ENCODE results near the gene KIF4A. TPM values are rescaled to one million over a fixed set of nuclear protein-coding genes. Genes with fewer than 3 reads are reported as not detected.

Gene KIF4A
- total RNA-seq, 1 experiment from 2014 or later, result 52.9 TPM

DNA sequence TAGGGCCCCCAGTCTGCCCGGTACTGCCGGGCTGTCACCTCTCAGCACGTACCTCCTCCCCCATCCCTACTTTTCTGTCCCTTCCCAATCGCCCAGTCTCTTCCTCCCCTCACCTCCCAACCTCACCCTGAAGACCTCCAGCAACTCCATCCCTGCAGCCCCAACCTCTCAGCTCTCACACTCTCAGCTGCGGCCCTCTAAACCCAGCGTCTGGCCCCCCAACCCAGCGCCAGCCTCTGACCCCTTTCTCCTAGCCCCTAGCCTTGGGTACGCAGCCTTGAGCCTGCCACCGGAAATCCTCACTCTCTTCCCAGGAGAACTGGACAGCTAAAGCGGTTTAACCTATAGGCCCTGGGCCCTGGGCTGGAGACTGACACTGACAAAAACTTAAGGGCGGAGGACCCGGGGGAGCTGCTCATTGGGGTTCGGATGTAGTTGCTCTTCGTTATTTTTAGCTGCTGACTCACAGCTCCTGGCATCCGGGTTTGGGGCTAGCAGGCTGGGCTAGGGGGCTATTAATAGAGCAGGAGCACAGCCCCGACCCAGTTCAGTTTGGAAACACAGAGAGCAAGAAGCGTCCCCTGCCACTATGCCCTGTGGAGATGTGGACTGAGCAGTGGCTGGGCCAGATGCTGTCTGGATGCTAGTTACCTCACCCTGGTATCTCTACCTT lies 145.1 kb downstream of the KIF4A start:
- Histone ChIP-seq H3K36me3 (ENCODE audit: low read depth) (no peaks in the 10 kb centered on the region), H3K79me2 (ENCODE audit: low read depth) (no peaks in the 10 kb centered on the region), H3K27ac (no peak overlapping the region), H3K4me2 (peak overlapping the region; percentile 90), H3K4me3 (peak overlapping the region; percentile 70), H4K20me1 (ENCODE audit: insufficient read depth) (no peaks in the 10 kb centered on the region), H3K27me3 (ENCODE audit: insufficient read depth, low read depth) (no peaks in the 10 kb centered on the region), H2AFZ (peak overlapping the region; percentile 82), H3K4me1 (replicated peaks; ENCODE audit: insufficient read depth) (0 out of 2 replicates have a peak, but pooled peaks cover 12% of the 10 kb centered on the region), H3K9me3 (ENCODE audit: insufficient read depth, low read depth) (no peaks in the 10 kb centered on the region), H3K9me2 (ENCODE audit: insufficient read depth) (no peaks in the 10 kb centered on the region), H3F3A (ENCODE audit: insufficient read depth, low read depth) (no peaks in the 10 kb centered on the region)
- DNase-seq, result no peak
- BruUV-seq (replicated peaks), result no TSS peak
- TF ChIP-seq EZH2 (IDR thresholded peaks at IDR 0.05; ENCODE audit: low read depth) (no peak), CTCF (conservative IDR thresholded peaks at IDR 0.05) (no peak)
- intact Hi-C loops (cut with micrococcal nuclease; ENCODE audit: unreplicated experiment), result loop anchor here (1.0 to 5.0 kb wide), 2 partner anchors 19 to 117 kb away; no protein-coding TSS in a partner anchor
- POLR2A ChIA-PET (ENCODE audit: unreplicated experiment), result interaction anchor here (0.6 kb wide), 1 partner anchor 1510 kb away, joined by 7 read pairs; no protein-coding TSS in a partner anchor
- CTCF ChIA-PET, result interaction anchor here (0.5 kb wide), 1 partner anchor 47 kb away, joined by 4 read pairs; no protein-coding TSS in a partner anchor

DNA sequence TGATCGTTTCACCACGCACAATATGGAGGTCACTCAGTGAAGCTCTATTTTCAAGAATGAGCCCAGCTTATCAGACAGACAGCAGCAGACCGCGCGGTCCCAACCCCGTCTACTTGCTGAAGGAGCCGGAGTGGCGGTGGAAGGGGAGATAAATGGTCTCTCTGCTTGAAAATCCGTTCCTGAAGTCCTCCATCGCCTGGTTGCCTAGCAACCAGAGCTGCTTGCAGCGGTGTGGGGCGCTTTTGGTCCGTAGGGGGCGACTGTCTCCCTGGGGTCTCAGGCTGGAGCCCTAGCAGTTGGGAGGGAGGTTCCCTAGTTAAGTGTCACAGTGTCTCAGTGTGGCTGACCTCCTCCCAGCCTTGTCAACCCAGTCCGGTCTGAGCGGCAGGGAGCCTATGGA lies 146.4 kb downstream of the KIF4A start:
- no peaks in the 10 kb centered on the region for H3K27me3 ChIP-seq (ENCODE audit: insufficient read depth, low read depth)
- BruUV-seq (replicated peaks), result no TSS peak
- no peaks in the 10 kb centered on the region for H3K79me2 ChIP-seq (ENCODE audit: low read depth)
- no peak for DNase-seq
- POLR2A ChIA-PET (ENCODE audit: unreplicated experiment), result no interaction called here
- no peaks in the 10 kb centered on the region for H4K20me1 ChIP-seq (ENCODE audit: insufficient read depth)
- no peaks in the 10 kb centered on the region for H3F3A ChIP-seq (ENCODE audit: insufficient read depth, low read depth)
- no peak overlapping the region for H3K27ac ChIP-seq
- no peak overlapping the region for H2AFZ ChIP-seq
- 0 out of 2 replicates have a peak, but pooled peaks cover 12% of the 10 kb centered on the region for H3K4me1 ChIP-seq (replicated peaks; ENCODE audit: insufficient read depth)
- TF ChIP-seq CTCF (conservative IDR thresholded peaks at IDR 0.05), result no peak
- TF ChIP-seq EZH2 (IDR thresholded peaks at IDR 0.05; ENCODE audit: low read depth), result no peak
- H3K9me2 ChIP-seq (ENCODE audit: insufficient read depth), result no peaks in the 10 kb centered on the region
- H3K4me2 ChIP-seq, result no peak overlapping the region
- CTCF ChIA-PET, result no interaction called here
- H3K36me3 ChIP-seq (ENCODE audit: low read depth), result no peaks in the 10 kb centered on the region
- intact Hi-C loops (cut with micrococcal nuclease; ENCODE audit: unreplicated experiment), result no loop called here
- no peak overlapping the region for H3K4me3 ChIP-seq
- H3K9me3 ChIP-seq (ENCODE audit: insufficient read depth, low read depth), result no peaks in the 10 kb centered on the region

GRCh38 chrX:70437011-70437410 lies 147.1 kb downstream of the KIF4A start:
- no peak for DNase-seq
- Histone ChIP-seq H3K27ac (no peak overlapping the region), H3K9me2 (ENCODE audit: insufficient read depth) (no peaks in the 10 kb centered on the region), H3K9me3 (ENCODE audit: insufficient read depth, low read depth) (no peaks in the 10 kb centered on the region), H3K79me2 (ENCODE audit: low read depth) (no peaks in the 10 kb centered on the region), H3K4me1 (replicated peaks; ENCODE audit: insufficient read depth) (0 out of 2 replicates have a peak, but pooled peaks cover 12% of the 10 kb centered on the region), H3K4me2 (no peak overlapping the region), H3K27me3 (ENCODE audit: insufficient read depth, low read depth) (no peaks in the 10 kb centered on the region), H3F3A (ENCODE audit: insufficient read depth, low read depth) (no peaks in the 10 kb centered on the region), H3K36me3 (ENCODE audit: low read depth) (no peaks in the 10 kb centered on the region), H4K20me1 (ENCODE audit: insufficient read depth) (no peaks in the 10 kb centered on the region), H3K4me3 (no peak overlapping the region), H2AFZ (no peak overlapping the region)
- ChIA-PET POLR2A (ENCODE audit: unreplicated experiment) (no interaction called here), CTCF (no interaction called here)
- intact Hi-C loops (cut with micrococcal nuclease; ENCODE audit: unreplicated experiment), result no loop called here
- no peak for TF ChIP-seq EZH2 (IDR thresholded peaks at IDR 0.05; ENCODE audit: low read depth)
- no peak for TF ChIP-seq CTCF (conservative IDR thresholded peaks at IDR 0.05)
- BruUV-seq (replicated peaks), result no TSS peak
